Liver (tissue), 9 donors: ENCODE measurements around the gene ADAMTS2. TPM values are rescaled to one million over a fixed set of nuclear protein-coding genes. Genes with fewer than 3 reads are reported as not detected.
"Not testable (repeated sequence)": the region's sequence is repeated elsewhere in the genome, so short reads cannot be mapped to it uniquely, and the experiment has no call there.

Experiments
- DNase-seq: peaks from one replicate; pipeline ENCODE4 v3.0.0-alpha.2; 2017; ENCODE audit warnings: low spot score
- H3K27ac ChIP-seq, 2 donors: one replicate each; pipeline ENCODE4 v1.7.0; 2013; ENCODE audit warnings: inconsistent platforms in 2 of 2, low read length in 2 of 2, control low read depth in 1 of 2, low read depth in 1 of 2, mild to moderate bottlenecking in 1 of 2
- H3K27me3 ChIP-seq, 4 donors: one replicate each; pipeline versions ENCODE4 v1.6.1 to v1.7.0; 2013; ENCODE audit warnings: low read length in 3 of 4, inconsistent platforms in 1 of 4, mild to moderate bottlenecking in 1 of 4, moderate library complexity in 1 of 4; ENCODE audit not compliant: control insufficient read depth in 4 of 4, insufficient read depth in 4 of 4
- H3K36me3 ChIP-seq, 4 donors: one replicate each; pipeline versions ENCODE4 v1.6.1 to v1.7.0; 2013; ENCODE audit warnings: low read length in 3 of 4, mild to moderate bottlenecking in 3 of 4, low read depth in 1 of 4, moderate library complexity in 1 of 4; ENCODE audit not compliant: control insufficient read depth in 4 of 4, insufficient read depth in 3 of 4
- H3K4me1 ChIP-seq, 4 donors: one replicate each; pipeline versions ENCODE4 v1.6.1 to v1.7.0; 2013; ENCODE audit warnings: low read length in 3 of 4, mild to moderate bottlenecking in 3 of 4, moderate library complexity in 1 of 4; ENCODE audit not compliant: control insufficient read depth in 4 of 4, insufficient read depth in 4 of 4
- H3K4me3 ChIP-seq, 3 donors: one replicate each; pipeline versions ENCODE4 v1.6.1 to v1.7.0; 2013; ENCODE audit warnings: low read length in 3 of 3, control low read depth in 1 of 3, low read depth in 1 of 3, mild to moderate bottlenecking in 1 of 3
- H3K9ac ChIP-seq, 2 donors: one replicate each; pipeline ENCODE4 v1.7.0; 2013; ENCODE audit warnings: low read length in 2 of 2, mild to moderate bottlenecking in 2 of 2, moderate library complexity in 2 of 2, control low read depth in 1 of 2, low read depth in 1 of 2
- H3K9me3 ChIP-seq, 4 donors: one replicate each; pipeline versions ENCODE4 v1.6.1 to v1.7.0; 2013; ENCODE audit warnings: low read length in 3 of 4; ENCODE audit not compliant: control insufficient read depth in 4 of 4
- ATF3 ChIP-seq: IDR thresholded peaks from 2 replicates; pipeline ENCODE4 v1.6.1; 2016; ENCODE audit warnings: antibody characterized with exemption
- CTCF ChIP-seq: fragments of 150-350 bp; IDR thresholded peaks from 2 replicates; pipeline ENCODE4 v1.5.1; 2017; ENCODE audit warnings: improper control_type of control experiment, low read depth, low read length; ENCODE audit not compliant: missing input control
- EGR1 ChIP-seq, 2 donors: IDR thresholded peaks; 2 replicates each; pipeline ENCODE4 v1.6.1; 2016 to 2018; ENCODE audit warnings: antibody characterized with exemption in 2 of 2, low read depth in 2 of 2
- FOXA1 ChIP-seq: IDR thresholded peaks from 2 replicates; pipeline ENCODE4 v1.6.1; 2016; ENCODE audit warnings: antibody characterized with exemption
- GABPA ChIP-seq, 2 donors: IDR thresholded peaks in 1 of 2; conservative IDR thresholded peaks in 1 of 2; 2 replicates each; pipeline ENCODE4 v1.6.1; 2016; ENCODE audit warnings: antibody characterized with exemption in 2 of 2, mild to moderate bottlenecking in 1 of 2, moderate library complexity in 1 of 2
- HNF4A ChIP-seq, 2 donors: conservative IDR thresholded peaks; 2 replicates each; pipeline ENCODE4 v1.6.1; 2016; ENCODE audit warnings: antibody characterized with exemption in 2 of 2, mild to moderate bottlenecking in 2 of 2
- HNF4G ChIP-seq: IDR thresholded peaks from 2 replicates; pipeline ENCODE4 v1.6.1; 2016; ENCODE audit warnings: antibody characterized with exemption
- RAD21 ChIP-seq, 2 donors: IDR thresholded peaks; 2 replicates each; pipeline ENCODE4 v1.6.1; 2016; ENCODE audit warnings: antibody characterized with exemption in 2 of 2, mild to moderate bottlenecking in 2 of 2
- REST ChIP-seq: IDR thresholded peaks from 2 replicates; pipeline ENCODE4 v1.6.1; 2016; ENCODE audit warnings: antibody characterized with exemption, mild to moderate bottlenecking
- RXRA ChIP-seq, 2 donors: IDR thresholded peaks; 2 replicates each; pipeline ENCODE4 v1.6.1; 2017 to 2018; ENCODE audit warnings: antibody characterized with exemption in 2 of 2, mild to moderate bottlenecking in 1 of 2
- TAF1 ChIP-seq: conservative IDR thresholded peaks from 2 replicates; pipeline ENCODE4 v1.6.1; 2016; ENCODE audit warnings: antibody characterized with exemption, mild to moderate bottlenecking
- YY1 ChIP-seq: IDR thresholded peaks from 2 replicates; pipeline ENCODE4 v1.6.1; 2016; ENCODE audit warnings: antibody characterized with exemption, mild to moderate bottlenecking
- ZBTB33 ChIP-seq: IDR thresholded peaks from 2 replicates; pipeline ENCODE4 v1.6.1; 2016; ENCODE audit warnings: antibody characterized with exemption
- WGBS: extraction: QIAGEN DNeasy Blood & Tissue Kit; methylation state at CpG from one replicate; pipeline ENCODE4 v1.1.7; 2013; 5-methylcytosine and 5-hydroxymethylcytosine counted together
- polyA plus RNA-seq, 2 donors: library from polyadenylated mRNA; stranded (reverse) in 1 of 2; unstranded in 1 of 2; fragments of 200-250 nt in 1 of 2; fragments of >200 nt in 1 of 2; fragmentation: Nextera tagmentation in 1 of 2; extraction: Ambion mirVana in 1 of 2; gene quantifications; one replicate each; pipeline versions ENCODE4 v1.2.1 to v1.2.3, GENCODE V29; 2013 to 2015
- total RNA-seq, 2 donors: library from RNA; depleted of rRNA; stranded (reverse); fragments of >200 nt; gene quantifications; one replicate each; pipeline ENCODE4 v1.2.3, GENCODE V29; 2014
- TF ChIP-seq, protein P1 (sequence below): IDR thresholded peaks from 2 replicates; pipeline ENCODE4 v1.6.1; 2016; ENCODE audit warnings: antibody characterized with exemption
- donor health status: healthy.
- donor health status: healthy.
- donor health status: healthy.
- donor health status: healthy.
- donor health status: healthy.

ADAMTS2 gene
- total and polyA plus RNA-seq, 4 donors, result 2.7 to 24.3 (median 12.0) TPM

DNA sequence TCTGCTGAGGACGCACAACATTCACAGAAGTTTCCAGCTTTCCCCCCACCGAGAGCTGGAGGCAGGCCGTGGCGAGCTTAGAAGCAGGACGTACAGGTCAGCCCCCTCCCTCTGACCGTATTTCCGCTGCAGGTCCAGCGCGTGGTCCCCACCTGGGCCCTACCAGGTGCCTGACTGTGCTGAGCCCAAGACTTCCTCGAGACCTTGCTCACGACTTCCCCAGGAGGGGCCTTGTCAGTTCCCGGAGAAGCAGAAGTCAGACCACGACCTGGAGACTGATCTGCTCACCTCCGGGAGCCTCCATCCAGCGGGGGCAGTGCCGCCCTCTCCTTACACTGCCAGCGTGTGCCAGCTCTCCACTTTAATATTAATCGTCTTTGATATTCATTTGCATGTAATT lies 128.9 kb downstream of the ADAMTS2 start:
- H3K4me1 ChIP-seq, DNase-seq, H3K4me3 ChIP-seq, H3K27ac ChIP-seq, H3K9me3 ChIP-seq, H3K36me3 ChIP-seq, H3K27me3 ChIP-seq, H3K9ac ChIP-seq: not testable (repeated sequence)
- WGBS, result 86% methylated on average over 18 of the region's 18 CpGs

DNA sequence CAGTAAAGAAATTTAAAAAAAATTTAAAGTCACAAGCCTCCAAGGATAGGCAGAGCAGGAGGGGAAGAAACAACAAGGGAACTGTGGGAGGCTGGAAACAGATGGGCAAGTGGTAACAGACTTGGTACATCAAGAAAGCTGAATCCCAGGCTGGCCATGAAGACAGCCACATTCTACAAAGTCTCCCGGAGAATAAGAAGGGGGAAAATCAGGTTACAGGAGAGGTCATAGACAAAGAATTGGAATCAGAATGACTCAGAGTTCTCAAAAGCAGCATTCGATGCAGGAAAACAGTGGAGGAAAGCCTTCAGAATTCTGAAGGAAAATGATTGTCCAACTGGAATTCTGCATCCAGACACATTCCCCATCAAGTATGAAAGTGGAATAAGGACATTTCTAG lies 129.7 kb downstream of the ADAMTS2 start:
- no peak for DNase-seq
- H3K27ac ChIP-seq, result no peak overlapping the region
- TF ChIP-seq EGR1 (IDR thresholded peaks at IDR 0.05; ENCODE audit: low read depth in 2 of 2) (no peak), YY1 (no peak), GABPA (IDR thresholded peaks at IDR 0.05 in 1 of 2, conservative IDR thresholded peaks at IDR 0.05 in 1 of 2) (no peak), CTCF (no peak)
- H3K9me3 ChIP-seq, result no peaks in the 10 kb centered on the region
- no peaks in the 10 kb centered on the region for H3K4me1 ChIP-seq
- no peaks in the 10 kb centered on the region for H3K27me3 ChIP-seq
- 81% methylated on average over 2 of the region's 2 CpGs for WGBS
- H3K9ac ChIP-seq, result no peak overlapping the region
- H3K4me3 ChIP-seq, result no peak overlapping the region
- H3K36me3 ChIP-seq, result no peaks in the 10 kb centered on the region

DNA sequence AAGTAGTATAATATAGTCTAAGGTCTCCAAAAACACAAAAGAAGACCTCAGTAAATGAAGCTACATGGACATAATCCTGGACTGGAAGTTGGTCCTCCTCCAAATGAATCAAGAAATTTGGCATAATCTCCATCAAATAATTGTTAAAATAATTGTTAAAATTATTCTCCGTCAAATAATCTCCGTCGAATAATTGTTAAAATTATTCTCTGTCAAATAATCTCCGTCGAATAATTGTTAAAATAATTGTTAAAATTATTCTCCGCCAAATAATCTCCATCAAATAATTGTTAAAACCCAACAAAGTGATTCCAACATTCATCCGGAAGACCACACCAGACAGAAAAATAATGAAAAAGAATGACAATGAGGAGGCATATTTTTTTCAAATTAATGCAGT lies 130.6 kb downstream of the ADAMTS2 start:
- no peaks in the 10 kb centered on the region for H3K27me3 ChIP-seq
- no peaks in the 10 kb centered on the region for H3K4me1 ChIP-seq
- no peaks in the 10 kb centered on the region for H3K9me3 ChIP-seq
- no peaks in the 10 kb centered on the region for H3K36me3 ChIP-seq
- no peak overlapping the region for H3K4me3 ChIP-seq
- no peak overlapping the region for H3K9ac ChIP-seq
- no peak for DNase-seq
- TF ChIP-seq CTCF, result no peak
- TF ChIP-seq, protein P1, sequence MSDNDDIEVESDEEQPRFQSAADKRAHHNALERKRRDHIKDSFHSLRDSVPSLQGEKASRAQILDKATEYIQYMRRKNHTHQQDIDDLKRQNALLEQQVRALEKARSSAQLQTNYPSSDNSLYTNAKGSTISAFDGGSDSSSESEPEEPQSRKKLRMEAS, result no peak
- no peak for TF ChIP-seq ZBTB33
- no peak for TF ChIP-seq TAF1
- TF ChIP-seq YY1, result no peak
- no peak for TF ChIP-seq HNF4G
- TF ChIP-seq FOXA1, result no peak
- TF ChIP-seq EGR1 (IDR thresholded peaks at IDR 0.05; ENCODE audit: low read depth in 2 of 2), result no peak
- TF ChIP-seq RAD21 (IDR thresholded peaks at IDR 0.05), result no peak
- no peak for TF ChIP-seq REST
- no peak for TF ChIP-seq ATF3
- TF ChIP-seq RXRA (IDR thresholded peaks at IDR 0.05), result no peak
- TF ChIP-seq HNF4A (conservative IDR thresholded peaks at IDR 0.05), result no peak
- WGBS, result 95% methylated on average over 7 of the region's 7 CpGs
- H3K27ac ChIP-seq, result no peak overlapping the region
